ENCODE measurements around the gene EPHA2.

EPHA2 gene

GRCh38 chr1:16153999-16154673, 1.7 kb downstream of the EPHA2 start:
- Histone ChIP-seq H3K4me1 (no peaks in the 10 kb centered on the region), H3K27ac (no peak overlapping the region)

GRCh38 chr1:16153096-16153998, 2.5 kb downstream of the EPHA2 start:
- no peak overlapping the region for H2AFZ ChIP-seq
- H3K79me2 ChIP-seq = no peaks in the 10 kb centered on the region
- H3K9ac ChIP-seq = no peak overlapping the region
- no peak overlapping the region for H3K4me3 ChIP-seq (ENCODE audit: low read depth, low read length)
- H3K4me1 ChIP-seq = no peaks in the 10 kb centered on the region
- no peaks in the 10 kb centered on the region for H3K9me3 ChIP-seq (ENCODE audit: control insufficient read depth, low read length)
- H3K27ac ChIP-seq = peak overlapping the region; percentile 29
- H3K4me2 ChIP-seq (ENCODE audit: low read length) = peak overlapping the region; percentile 9
- H3K36me3 ChIP-seq (ENCODE audit: control insufficient read depth, insufficient read depth, low read length) = no peaks in the 10 kb centered on the region
- TF ChIP-seq CTCF (IDR thresholded peaks at IDR 0.05) = no peak
- no peaks in the 10 kb centered on the region for H3K27me3 ChIP-seq (ENCODE audit: control insufficient read depth, insufficient read depth, low read length)

More at GRCh38 chr1:16153999-16154673, 1.7 kb downstream of the EPHA2 start:
- H3K4me3 ChIP-seq (ENCODE audit: low read depth, low read length) = peak overlapping the region; percentile 78
- H3K79me2 ChIP-seq = no peaks in the 10 kb centered on the region
- no peak overlapping the region for H3K9ac ChIP-seq
- no peak for TF ChIP-seq CTCF (IDR thresholded peaks at IDR 0.05)
- no peaks in the 10 kb centered on the region for H3K27me3 ChIP-seq (ENCODE audit: control insufficient read depth, insufficient read depth, low read length)
- no peaks in the 10 kb centered on the region for H3K9me3 ChIP-seq (ENCODE audit: control insufficient read depth, low read length)
- H2AFZ ChIP-seq = no peak overlapping the region
- no peaks in the 10 kb centered on the region for H3K36me3 ChIP-seq (ENCODE audit: control insufficient read depth, insufficient read depth, low read length)
- H3K4me2 ChIP-seq (ENCODE audit: low read length) = peak overlapping the region; percentile 93

- no peaks in the 10 kb centered on the region for H3K36me3 ChIP-seq (ENCODE audit: control insufficient read depth, insufficient read depth, low read length)
- peak overlapping the region; percentile 2 for H3K4me2 ChIP-seq (ENCODE audit: low read length)
- H3K27me3 ChIP-seq (ENCODE audit: control insufficient read depth, insufficient read depth, low read length) = no peaks in the 10 kb centered on the region
- no peak overlapping the region for H2AFZ ChIP-seq
- no peaks in the 10 kb centered on the region for H3K4me1 ChIP-seq
- TF ChIP-seq CTCF (IDR thresholded peaks at IDR 0.05) = no peak
- H3K9ac ChIP-seq = no peak overlapping the region
- H3K9me3 ChIP-seq (ENCODE audit: control insufficient read depth, low read length) = no peaks in the 10 kb centered on the region
- H3K27ac ChIP-seq = peak overlapping the region; percentile 29
- no peaks in the 10 kb centered on the region for H3K79me2 ChIP-seq
- no peak overlapping the region for H3K4me3 ChIP-seq (ENCODE audit: low read depth, low read length)
These were observed 3.3 kb downstream of the EPHA2 start for GRCh38 chr1:16152481-16153087.

GRCh38 chr1:16151995-16152384, 3.9 kb downstream of the EPHA2 start:
- Histone ChIP-seq H3K4me3 (ENCODE audit: low read depth, low read length) (no peak overlapping the region), H3K4me1 (peaks cover 1% of the 10 kb centered on the region), H3K36me3 (ENCODE audit: control insufficient read depth, insufficient read depth, low read length) (no peaks in the 10 kb centered on the region), H3K27me3 (ENCODE audit: control insufficient read depth, insufficient read depth, low read length) (no peaks in the 10 kb centered on the region), H3K9ac (no peak overlapping the region), H3K79me2 (no peaks in the 10 kb centered on the region), H3K27ac (no peak overlapping the region), H2AFZ (no peak overlapping the region), H3K4me2 (ENCODE audit: low read length) (no peak overlapping the region), H3K9me3 (ENCODE audit: control insufficient read depth, low read length) (no peaks in the 10 kb centered on the region)
- no peak for TF ChIP-seq CTCF (IDR thresholded peaks at IDR 0.05)
